AG09319 (cell line): ENCODE measurements around the gene OR5K4.
"Not testable (repeated sequence)": the region's sequence is repeated elsewhere in the genome, so short reads cannot be mapped to it uniquely, and the experiment has no call there.

Experiments
- DNase-seq: peaks from one replicate; pipeline ENCODE4 v3.0.0-alpha.2; 2010; ENCODE audit warnings: low read depth; ENCODE audit errors: extremely low read depth
- CTCF ChIP-seq: IDR thresholded peaks from 2 replicates; pipeline ENCODE4 v1.5.1; 2011; ENCODE audit warnings: low read depth, mild to moderate bottlenecking, inconsistent platforms, low read length, moderate library complexity

Gene OR5K4

GRCh38 chr3:98371853-98372252 lies 18.2 kb downstream of the OR5K4 start:
- no peak for TF ChIP-seq CTCF
- DNase-seq, result no peak

GRCh38 chr3:98372445-98372844 lies 18.8 kb downstream of the OR5K4 start:
- TF ChIP-seq CTCF, result no peak
- DNase-seq, result no peak

GRCh38 chr3:98376631-98377030 lies 23.0 kb downstream of the OR5K4 start:
- TF ChIP-seq CTCF, result no peak

GRCh38 chr3:98388147-98388546 lies 34.5 kb downstream of the OR5K4 start:
- TF ChIP-seq CTCF, result no peak
- no peak for DNase-seq

More at GRCh38 chr3:98376631-98377030, 23.0 kb downstream of the OR5K4 start:
- no peak for DNase-seq

GRCh38 chr3:98390366-98390765 lies 36.7 kb downstream of the OR5K4 start, which contains the start of gene OR5K3:
Gene OR5K3 (plus strand): TSS chr3:98390666. CDS start chr3:98390666, 0 bp downstream.
- no peak for DNase-seq
- TF ChIP-seq CTCF, result no peak

GRCh38 chr3:98395101-98395500 lies 41.4 kb downstream of the OR5K4 start:
- no peak for TF ChIP-seq CTCF

GRCh38 chr3:98396482-98396881 lies 42.8 kb downstream of the OR5K4 start:
- not testable (repeated sequence) for DNase-seq

More at GRCh38 chr3:98395101-98395500, 41.4 kb downstream of the OR5K4 start:
- no peak for DNase-seq

- no peak for TF ChIP-seq CTCF
- DNase-seq, result no peak
Observed at GRCh38 chr3:98398513-98398912, 44.9 kb downstream of the OR5K4 start.
